ENCODE results near the gene STK32C.

STK32C gene

GRCh38 chr10:132242103-132242840 lies 65.5 kb downstream of the STK32C start:
- no peak for DNase-seq

GRCh38 chr10:132241496-132241895 lies 66.3 kb downstream of the STK32C start:
- no peak for DNase-seq

GRCh38 chr10:132241086-132241485 lies 66.7 kb downstream of the STK32C start:
- no peak for DNase-seq

- no peak for DNase-seq
Observed at GRCh38 chr10:132240581-132240980, 67.2 kb downstream of the STK32C start.

GRCh38 chr10:132240156-132240555 lies 67.6 kb downstream of the STK32C start:
- no peak for DNase-seq

GRCh38 chr10:132239126-132240031 lies 68.4 kb downstream of the STK32C start:
- no peak for DNase-seq

GRCh38 chr10:132238371-132239125 lies 69.2 kb downstream of the STK32C start:
- DNase-seq: no peak

- DNase-seq: no peak
Observed at GRCh38 chr10:132237871-132238270, 69.9 kb downstream of the STK32C start.

- no peak for DNase-seq
Observed at GRCh38 chr10:132237396-132237795, 70.4 kb downstream of the STK32C start.

GRCh38 chr10:132236881-132237280 lies 70.9 kb downstream of the STK32C start:
- DNase-seq: no peak

- DNase-seq: no peak
Observed at GRCh38 chr10:132236161-132236560, 71.6 kb downstream of the STK32C start.

GRCh38 chr10:132234860-132235259 lies 72.9 kb downstream of the STK32C start:
- DNase-seq: no peak

- DNase-seq: no peak
Observed at GRCh38 chr10:132233501-132234085, 74.2 kb downstream of the STK32C start.

- DNase-seq: no peak
Observed at GRCh38 chr10:132232981-132233380, 74.8 kb downstream of the STK32C start.

GRCh38 chr10:132232023-132232951 lies 75.5 kb downstream of the STK32C start:
- no peak for DNase-seq

GRCh38 chr10:132231656-132232022 lies 76.1 kb downstream of the STK32C start:
- no peak for DNase-seq

- DNase-seq: no peak
Observed at GRCh38 chr10:132230557-132231210, 77.1 kb downstream of the STK32C start.

GRCh38 chr10:132229834-132230556 lies 77.8 kb downstream of the STK32C start:
- DNase-seq: no peak

GRCh38 chr10:132229096-132229495 lies 78.7 kb downstream of the STK32C start:
- DNase-seq: no peak

- DNase-seq: no peak
Observed at GRCh38 chr10:132228616-132229015, 79.1 kb downstream of the STK32C start.
